Purkinje cell (primary cell): ENCODE results near the gene FICD. TPM values are rescaled to one million over a fixed set of nuclear protein-coding genes. Genes with fewer than 3 reads are reported as not detected.

Source experiments
- polyA plus RNA-seq: library from polyadenylated mRNA; unstranded; fragments of >200 nt; fragmentation: Nextera tagmentation; gene quantifications from 2 replicates; pipeline ENCODE4 v1.2.1, GENCODE V29; 2014

Gene FICD
- 22.6 and 29.9 TPM in 2 replicates for polyA plus RNA-seq

DNA sequence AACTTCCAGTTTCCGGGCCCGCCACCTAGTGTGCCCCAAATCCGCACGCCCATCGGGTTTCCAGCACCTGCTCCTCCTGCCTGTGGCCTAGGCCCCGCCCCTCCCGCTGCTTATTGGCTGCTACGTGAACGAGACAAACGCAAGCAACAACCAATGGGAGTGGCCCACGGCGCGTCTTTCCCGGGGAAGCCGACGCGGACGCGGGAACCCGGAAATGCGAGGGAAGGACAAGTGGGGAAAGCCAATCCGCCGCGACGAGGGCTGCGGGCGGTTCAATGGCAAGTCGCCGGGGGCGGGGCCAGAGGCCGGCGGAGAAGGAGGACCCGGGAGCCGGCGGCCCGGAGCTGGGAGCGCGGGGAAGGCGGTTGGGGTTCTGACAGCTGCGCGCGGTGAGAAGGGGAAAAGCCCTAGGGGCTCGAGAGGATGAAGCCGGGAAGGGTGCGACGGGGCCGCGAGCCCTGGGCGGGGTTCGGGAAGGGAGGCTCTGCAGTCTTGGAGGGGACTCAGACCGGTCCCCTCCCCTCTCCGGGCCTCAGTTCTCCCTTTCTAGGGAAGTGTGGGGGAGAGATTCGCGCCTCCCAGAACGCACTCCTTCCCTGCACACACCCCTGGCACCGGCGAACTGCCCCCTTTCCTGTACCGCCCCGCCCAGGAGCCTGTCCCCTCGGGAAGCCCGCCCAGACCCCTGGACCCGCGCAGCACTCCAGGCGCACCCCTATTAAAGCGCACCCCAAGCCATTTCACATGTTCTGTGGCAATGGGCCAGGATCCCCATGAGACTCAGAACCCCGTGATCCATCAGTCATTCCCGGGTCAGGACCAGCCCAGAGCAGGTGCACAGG, at the start of gene FICD:
FICD (plus strand) TSS at position 305 of the 842 bp plus-strand sequence. CDS start 1,696 bp downstream, outside the sequence.

GRCh38 chr12:108560752-108561719, 46.0 kb downstream of the FICD start, which contains the start of gene SART3:
SART3 (minus strand) TSS chr12:108561173; CDS start chr12:108561154, 19 bp downstream.

GRCh38 chr12:108562348-108563135, 47.5 kb downstream of the FICD start, which contains the start of gene ISCU:
ISCU (plus strand) TSS chr12:108562596; CDS start chr12:108562623, 27 bp downstream.

Other genes with a start within 250 kb of the FICD start
- not detected in 2 replicates for gene CMKLR1, start 176.0 kb upstream of the FICD start, polyA plus RNA-seq
- gene SART3, start 45.9 kb downstream of the FICD start, polyA plus RNA-seq, result 10.0 and 10.4 TPM in 2 replicates
- 183 and 186 TPM in 2 replicates for gene ISCU, start 47.3 kb downstream of the FICD start, polyA plus RNA-seq
- gene TMEM119, start 82.8 kb downstream of the FICD start, polyA plus RNA-seq, result not detected in 2 replicates
- not detected in 2 replicates for gene SELPLG, start 118.6 kb downstream of the FICD start, polyA plus RNA-seq
- 25.7 and 27.9 TPM in 2 replicates for gene CORO1C, start 216.2 kb downstream of the FICD start, polyA plus RNA-seq